ENCODE data around the gene MTHFD2.
"Not testable (repeated sequence)": the region's sequence is repeated elsewhere in the genome, so short reads cannot be mapped to it uniquely, and the experiment has no call there.

MTHFD2 gene

DNA sequence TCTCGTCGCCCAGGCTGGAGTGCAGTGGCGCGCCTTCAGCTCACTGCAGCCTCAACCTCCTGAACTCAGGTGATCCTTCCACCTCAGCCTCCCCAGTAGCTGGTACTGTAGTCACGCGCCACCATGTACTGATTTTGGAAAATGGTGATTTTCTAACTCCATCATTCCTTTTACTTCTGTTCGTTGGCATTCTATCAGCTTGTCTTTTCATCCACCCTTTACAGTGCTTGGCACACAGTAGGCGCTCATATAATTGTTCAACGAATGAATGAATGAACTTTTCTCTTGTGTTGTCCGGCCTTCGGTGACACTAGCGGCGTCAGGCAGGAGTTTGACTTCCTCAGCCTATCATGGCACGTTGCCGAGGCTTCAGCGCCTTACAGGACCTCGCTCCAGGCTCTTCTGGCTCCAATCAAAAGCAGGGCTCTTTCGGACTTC lies 373 bp upstream of the MTHFD2 start:
- DNase-seq, result no peak

GRCh38 chr2:74199275-74199701 lies 873 bp downstream of the MTHFD2 start:
- no peak for DNase-seq

DNA sequence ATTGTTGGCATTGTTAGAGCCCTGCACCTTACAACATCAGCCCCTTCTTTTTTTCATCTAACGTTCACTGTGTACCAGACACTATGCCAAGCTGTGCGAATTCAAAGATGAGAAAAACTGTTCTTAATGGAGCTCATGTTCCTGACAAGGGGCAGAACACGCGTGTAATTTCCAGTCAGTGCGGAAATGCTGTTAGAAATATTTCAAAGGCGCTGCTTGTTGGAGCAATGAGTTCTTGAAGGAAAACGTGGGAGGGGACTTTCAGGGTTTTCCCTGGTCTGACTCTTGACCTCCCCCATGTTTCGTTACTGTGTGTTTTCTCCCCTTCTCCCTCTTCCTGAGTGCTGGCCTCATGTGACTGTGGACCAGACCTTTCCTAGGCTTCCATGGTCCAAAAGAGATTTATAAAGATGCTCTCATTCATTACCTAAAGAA lies 1.5 kb downstream of the MTHFD2 start:
- no peak for DNase-seq

GRCh38 chr2:74201196-74201595 lies 2.8 kb downstream of the MTHFD2 start:
- no peak for DNase-seq

GRCh38 chr2:74201596-74201995 lies 3.2 kb downstream of the MTHFD2 start:
- no peak for DNase-seq

- DNase-seq, result no peak
Measured at GRCh38 chr2:74204436-74204835, 6.0 kb downstream of the MTHFD2 start.

- DNase-seq, result no peak
Measured at GRCh38 chr2:74205113-74205512, 6.7 kb downstream of the MTHFD2 start.

DNA sequence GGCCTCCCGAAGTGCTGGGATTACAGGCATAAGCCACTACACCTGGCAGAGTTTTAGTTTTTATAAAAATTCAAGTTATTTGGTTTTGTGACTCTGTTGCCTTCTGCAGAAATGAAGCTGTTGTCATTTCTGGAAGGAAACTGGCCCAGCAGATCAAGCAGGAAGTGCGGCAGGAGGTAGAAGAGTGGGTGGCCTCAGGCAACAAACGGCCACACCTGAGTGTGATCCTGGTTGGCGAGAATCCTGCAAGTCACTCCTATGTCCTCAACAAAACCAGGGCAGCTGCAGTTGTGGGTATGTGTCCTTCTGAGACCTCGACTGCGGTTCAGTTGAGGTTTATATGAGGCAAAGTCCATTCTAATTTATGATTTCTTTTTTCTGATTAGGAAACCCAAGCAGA lies 7.2 kb downstream of the MTHFD2 start:
- DNase-seq, result no peak

DNA sequence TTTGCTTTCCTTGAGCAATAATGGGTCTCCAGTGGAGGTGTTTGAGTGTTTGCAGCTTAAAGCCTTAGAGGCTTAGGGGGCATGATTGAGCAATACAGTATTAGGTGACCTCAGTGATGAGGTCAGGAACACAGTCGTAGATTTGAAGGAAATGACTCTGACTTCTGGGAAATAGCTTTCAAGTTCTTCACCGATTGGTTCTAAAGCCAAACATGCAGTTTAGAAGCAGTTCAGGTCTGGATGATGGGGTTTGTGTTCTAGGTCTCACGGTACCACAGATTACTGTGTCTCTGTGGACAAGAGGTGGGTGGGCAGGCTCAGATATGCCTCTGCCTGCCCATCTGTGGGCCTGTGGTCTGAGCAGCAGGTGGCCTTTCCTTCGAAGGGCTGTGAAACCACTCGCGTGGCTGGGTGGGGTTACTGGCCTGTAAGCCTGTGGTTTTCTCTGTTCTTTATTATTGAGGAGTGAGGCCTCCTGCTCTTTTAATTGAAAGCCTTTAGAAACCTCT lies 7.8 kb downstream of the MTHFD2 start:
- peak; percentile 60 for DNase-seq

- no peak for DNase-seq
Measured at GRCh38 chr2:74212702-74213410, 14.4 kb downstream of the MTHFD2 start.

DNA sequence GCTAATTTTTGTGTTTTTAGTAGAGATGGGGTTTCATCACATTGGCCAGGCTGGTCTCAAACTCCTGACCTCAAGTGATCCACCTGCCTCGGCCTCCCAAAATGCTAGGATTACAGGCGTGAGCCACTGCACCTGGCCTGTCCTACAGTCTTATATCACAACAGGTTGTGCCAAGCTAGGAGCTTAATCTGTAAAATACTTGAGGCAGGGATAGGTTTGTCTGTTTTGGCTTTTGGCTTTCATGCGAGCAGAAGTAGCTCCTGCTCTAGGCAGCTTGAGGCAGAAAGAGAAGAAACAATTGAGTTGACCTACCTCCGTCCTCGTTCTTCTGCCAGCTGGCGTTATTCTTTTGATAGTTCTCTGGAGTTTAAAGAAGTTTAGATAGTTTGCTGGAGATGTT lies 17.4 kb downstream of the MTHFD2 start:
- not testable (repeated sequence) for DNase-seq

- no peak for DNase-seq
Measured at GRCh38 chr2:74216642-74217041, 18.2 kb downstream of the MTHFD2 start.

GRCh38 chr2:74219846-74220486 lies 21.6 kb downstream of the MTHFD2 start:
- no peak for DNase-seq

GRCh38 chr2:74221091-74221490 lies 22.7 kb downstream of the MTHFD2 start:
- DNase-seq, result no peak

- DNase-seq, result no peak
Measured at GRCh38 chr2:74221604-74222299, 23.3 kb downstream of the MTHFD2 start.

- no peak for DNase-seq
Measured at GRCh38 chr2:74222300-74222650, 23.9 kb downstream of the MTHFD2 start.

GRCh38 chr2:74223941-74224770 lies 25.7 kb downstream of the MTHFD2 start:
- DNase-seq, result no peak

DNA sequence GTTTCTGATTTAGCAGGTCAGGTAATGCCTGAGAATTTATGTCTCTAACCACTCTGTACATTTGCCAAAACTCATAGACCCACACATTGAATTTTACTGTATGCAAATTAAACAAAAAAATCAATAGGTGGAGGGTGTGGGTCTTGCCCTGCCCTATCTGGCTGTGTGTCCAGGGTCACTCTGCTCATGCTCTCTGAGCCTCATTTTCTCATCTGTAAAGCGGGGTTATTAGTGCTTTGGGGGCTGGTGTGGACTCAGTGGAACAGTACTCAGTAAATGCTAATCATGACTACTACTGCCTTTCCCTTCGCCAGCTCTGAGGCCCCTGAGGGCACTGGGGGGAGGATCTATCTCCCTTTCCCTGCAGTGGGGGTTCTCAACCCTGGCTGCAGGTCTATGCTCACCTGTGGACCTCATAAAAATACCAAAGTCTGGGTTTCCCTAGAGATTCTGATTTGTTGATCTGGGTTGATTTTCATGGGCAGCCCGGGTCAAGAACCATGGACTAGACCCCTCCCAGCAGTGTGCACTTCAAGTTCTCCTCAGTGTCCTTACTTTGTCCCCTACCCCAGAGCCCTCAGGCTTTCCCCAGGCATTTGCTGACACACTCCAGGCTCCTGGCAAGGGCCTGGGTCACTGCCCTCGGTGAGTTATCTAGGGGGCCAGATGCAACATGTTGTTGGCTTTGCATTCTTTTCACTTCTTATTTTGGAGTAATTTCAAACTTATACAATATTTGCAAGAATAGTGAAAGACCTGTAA lies 27.5 kb downstream of the MTHFD2 start:
- DNase-seq, result no peak

DNA sequence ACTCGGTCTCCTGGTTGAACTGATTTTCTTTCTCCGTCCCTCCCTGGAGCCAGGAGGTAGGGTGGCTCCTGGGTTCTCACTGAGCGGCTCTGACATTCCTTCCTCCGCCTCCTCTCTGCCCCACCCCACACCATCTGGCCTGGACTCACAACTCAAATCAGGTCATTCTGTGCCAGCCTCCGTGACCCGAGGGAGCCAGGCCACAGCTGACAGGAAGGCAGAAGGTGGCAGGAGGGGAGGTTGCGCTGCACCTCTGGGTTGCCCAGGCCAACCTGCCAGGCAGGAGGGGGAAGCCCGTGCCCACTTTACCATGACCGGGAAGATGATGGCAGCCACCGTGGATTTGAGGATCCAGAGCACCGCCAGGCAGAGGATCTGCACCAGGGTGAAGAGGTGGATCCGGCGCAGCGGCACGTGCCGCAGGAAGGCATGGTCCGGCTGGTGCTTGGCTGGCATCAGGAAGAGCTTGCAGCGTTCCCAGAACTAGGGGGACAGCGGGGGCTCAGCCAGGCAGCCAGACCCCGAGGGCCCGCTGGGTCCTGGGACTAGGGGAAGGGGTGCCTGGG lies 28.3 kb downstream of the MTHFD2 start:
- DNase-seq, result no peak

DNA sequence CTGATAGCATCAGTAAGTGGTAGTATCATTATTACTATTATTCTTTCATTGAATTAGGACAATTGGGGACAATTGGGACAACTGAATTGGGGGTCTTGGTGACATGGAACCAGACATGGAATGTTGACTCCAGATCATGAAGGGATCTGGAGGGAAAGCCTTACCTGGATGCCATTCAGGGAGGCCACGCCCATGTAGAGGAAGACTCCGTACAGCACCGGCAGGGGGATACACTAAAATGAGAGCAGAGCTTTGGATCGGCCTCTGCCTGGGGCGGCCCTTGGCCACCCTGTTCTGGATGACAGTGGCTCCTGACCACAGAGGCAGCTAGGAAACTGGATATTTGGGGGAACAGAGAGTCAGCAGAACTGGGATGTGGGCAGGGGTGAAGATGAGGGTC lies 29.2 kb downstream of the MTHFD2 start:
- no peak for DNase-seq

GRCh38 chr2:74228772-74229171 lies 30.4 kb downstream of the MTHFD2 start:
- no peak for DNase-seq

- DNase-seq, result not testable (repeated sequence)
Measured at GRCh38 chr2:74229865-74230264, 31.4 kb downstream of the MTHFD2 start.

All from activated CD4-positive, CD25-positive, alpha-beta regulatory T cell treated with anti-CD3 and anti-CD28 coated beads, Interleukin-2, amount 50 U/mL, for 72 hours (primary cell).